Endodermal cell (in vitro differentiated cells): ENCODE results near the gene CTR9. TPM values are rescaled to one million over a fixed set of nuclear protein-coding genes. Genes with fewer than 3 reads are reported as not detected.

ENCODE experiments used
- DNase-seq: peaks from one replicate; pipeline ENCODE4 v3.0.0-alpha.2; 2017
- H3K27ac ChIP-seq: 2 replicates; pipeline ENCODE4 v1.5.1; 2013; ENCODE audit warnings: mild to moderate bottlenecking, low read depth, low read length, moderate library complexity
- H3K27me3 ChIP-seq: 2 replicates; pipeline ENCODE4 v1.6.1; 2013; ENCODE audit warnings: mild to moderate bottlenecking, low read length, moderate library complexity; ENCODE audit not compliant: insufficient read depth, control insufficient read depth, poor library complexity, severe bottlenecking
- H3K36me3 ChIP-seq: 2 replicates; pipeline ENCODE4 v1.7.0; 2013; ENCODE audit warnings: mild to moderate bottlenecking, low read length, moderate library complexity; ENCODE audit not compliant: control insufficient read depth, insufficient read depth
- H3K4me1 ChIP-seq: one replicate; pipeline ENCODE4 v1.7.0; 2013; ENCODE audit warnings: low read length; ENCODE audit not compliant: control insufficient read depth, insufficient read depth
- H3K4me3 ChIP-seq: 2 replicates; pipeline ENCODE4 v1.5.1; 2013; ENCODE audit warnings: mild to moderate bottlenecking, low read length, moderate library complexity
- H3K9ac ChIP-seq: 2 replicates; pipeline ENCODE4 v1.6.1; 2013; ENCODE audit warnings: mild to moderate bottlenecking, low read length, moderate library complexity; ENCODE audit not compliant: poor library complexity, severe bottlenecking; ENCODE audit errors: extremely low read depth
- H3K9me3 ChIP-seq: 2 replicates; pipeline ENCODE4 v1.6.1; 2013; ENCODE audit warnings: mild to moderate bottlenecking, low read length, moderate library complexity; ENCODE audit not compliant: control insufficient read depth
- H3K27ac Mint-ChIP-seq: 2 replicates; pipeline ENCODE4 v1.8.0; 2020; ENCODE audit warnings: mixed read lengths
- H3K27me3 Mint-ChIP-seq: 2 replicates; pipeline ENCODE4 v1.8.0; 2021; ENCODE audit warnings: mild to moderate bottlenecking, mixed read lengths; ENCODE audit not compliant: insufficient read depth
- H3K36me3 Mint-ChIP-seq: 2 replicates; pipeline ENCODE4 v1.8.0; 2020; ENCODE audit warnings: low read depth, mixed read lengths
- H3K4me1 Mint-ChIP-seq: 2 replicates; pipeline ENCODE4 v1.8.0; 2020; ENCODE audit warnings: mixed read lengths
- H3K4me3 Mint-ChIP-seq: 2 replicates; pipeline ENCODE4 v1.8.0; 2020; ENCODE audit warnings: mild to moderate bottlenecking, moderate library complexity, mixed read lengths
- H3K9me3 Mint-ChIP-seq: 2 replicates; pipeline ENCODE4 v1.8.0; 2020; ENCODE audit warnings: mild to moderate bottlenecking, mixed read lengths
- CTCF ChIP-seq: fragments of 200-600 bp; sonication (generic); conservative IDR thresholded peaks from 2 replicates; pipeline ENCODE4 v1.5.0; 2021; ENCODE audit warnings: antibody characterized with exemption, mild to moderate bottlenecking
- WGBS, 2 experiments: methylation state at CpG; one replicate each; pipeline versions ENCODE4 v1.1.5 to v1.1.7; 2013; ENCODE audit warnings: missing lambda C conversion rate in 2 of 2, mixed read lengths in 1 of 2; ENCODE audit not compliant: insufficient coverage in 1 of 2, insufficient read length in 1 of 2; 5-methylcytosine and 5-hydroxymethylcytosine counted together
- total RNA-seq, 2 donors: library from RNA; stranded (reverse); fragmentation: NEBNext Ultra II Directional in 1 of 2; extraction: Animal tissue kit (Norgen Biotek cat#: 25700) in 1 of 2; gene quantifications; 2 replicates in 1 of 2; 3 replicates in 1 of 2; pipeline ENCODE4 v1.2.1, GENCODE V29; 2021

Gene CTR9
- total RNA-seq, 2 donors from 2014 or later = 32.7 to 37.5 TPM

GRCh38 chr11:10751581-10751940 lies 515 bp downstream of the CTR9 start:
- peaks cover 31% of the 10 kb centered on the region for H3K36me3 ChIP-seq
- no peaks in the 10 kb centered on the region for H3K27me3 ChIP-seq
- DNase-seq = no peak
- peaks cover 7% of the 10 kb centered on the region for H3K4me1 Mint-ChIP-seq
- H3K9me3 ChIP-seq = no peaks in the 10 kb centered on the region
- TF ChIP-seq CTCF = no peak
- no peaks in the 10 kb centered on the region for H3K27me3 Mint-ChIP-seq
- H3K4me3 Mint-ChIP-seq = peak overlapping the region; percentile 96
- peak overlapping the region; percentile 93 for H3K27ac Mint-ChIP-seq
- peaks cover 15% of the 10 kb centered on the region for H3K36me3 Mint-ChIP-seq
- no peaks in the 10 kb centered on the region for H3K4me1 ChIP-seq
- peak overlapping the region; percentile 75 for H3K9ac ChIP-seq
- no peaks in the 10 kb centered on the region for H3K9me3 Mint-ChIP-seq
- H3K4me3 ChIP-seq = peak overlapping the region; percentile 94
- H3K27ac ChIP-seq = no peak overlapping the region
- WGBS, 2 experiments = 1 to 3% methylated on average over 12 to 14 of the region's 14 CpGs

GRCh38 chr11:10752061-10752460 lies 1.0 kb downstream of the CTR9 start:
- no peak for DNase-seq
- Mint-ChIP-seq H3K36me3 (peaks cover 20% of the 10 kb centered on the region), H3K27me3 (no peaks in the 10 kb centered on the region), H3K27ac (no peak overlapping the region), H3K9me3 (no peaks in the 10 kb centered on the region), H3K4me3 (peak overlapping the region; percentile 96), H3K4me1 (peaks cover 7% of the 10 kb centered on the region)
- 58 to 63% methylated on average over 1 of the region's 2 CpGs for WGBS, 2 experiments
- no peak overlapping the region for H3K9ac ChIP-seq
- H3K27ac ChIP-seq = no peak overlapping the region
- H3K27me3 ChIP-seq = no peaks in the 10 kb centered on the region
- peak overlapping the region; percentile 94 for H3K4me3 ChIP-seq
- no peaks in the 10 kb centered on the region for H3K9me3 ChIP-seq
- H3K4me1 ChIP-seq = no peaks in the 10 kb centered on the region
- peaks cover 36% of the 10 kb centered on the region for H3K36me3 ChIP-seq
- TF ChIP-seq CTCF = no peak

- Mint-ChIP-seq H3K9me3 (no peaks in the 10 kb centered on the region), H3K4me1 (peaks cover 7% of the 10 kb centered on the region), H3K36me3 (peaks cover 23% of the 10 kb centered on the region), H3K27ac (no peak overlapping the region), H3K4me3 (peak overlapping the region; percentile 96), H3K27me3 (no peaks in the 10 kb centered on the region)
- no peak overlapping the region for H3K9ac ChIP-seq
- H3K36me3 ChIP-seq = peaks cover 40% of the 10 kb centered on the region
- no peak for TF ChIP-seq CTCF
- peak overlapping the region; percentile 94 for H3K4me3 ChIP-seq
- H3K27ac ChIP-seq = no peak overlapping the region
- DNase-seq = no peak
- H3K27me3 ChIP-seq = no peaks in the 10 kb centered on the region
- H3K9me3 ChIP-seq = no peaks in the 10 kb centered on the region
- 90 to 96% methylated on average over 4 to 7 of the region's 7 CpGs for WGBS, 2 experiments
- H3K4me1 ChIP-seq = no peaks in the 10 kb centered on the region
These were observed 1.4 kb downstream of the CTR9 start for GRCh38 chr11:10752486-10752885.
